Testis (tissue), 3 donors: ENCODE data around the gene MRPL55. TPM values are rescaled to one million over a fixed set of nuclear protein-coding genes. Genes with fewer than 3 reads are reported as not detected.

ENCODE experiments used
- DNase-seq: peaks from one replicate; pipeline ENCODE4 v3.0.0-alpha.2; 2019
- H3K27ac ChIP-seq, 2 donors: fragments of 200-600 bp; sonication (generic); one replicate each; pipeline ENCODE4 v1.5.1; 2019
- H3K27me3 ChIP-seq: fragments of 200-600 bp; sonication (generic); one replicate; pipeline ENCODE4 v1.5.1; 2019
- H3K36me3 ChIP-seq: fragments of 200-600 bp; sonication (generic); one replicate; pipeline ENCODE4 v1.5.1; 2017; ENCODE audit warnings: low read depth; ENCODE audit errors: missing control alignments
- H3K4me1 ChIP-seq: fragments of 200-600 bp; sonication (generic); one replicate; pipeline ENCODE4 v1.5.1; 2019
- H3K4me3 ChIP-seq, 2 donors: fragments of 200-600 bp; sonication (generic); one replicate each; pipeline ENCODE4 v1.5.1; 2017 to 2019
- H3K9me3 ChIP-seq: fragments of 200-600 bp; sonication (generic); one replicate; pipeline ENCODE4 v1.5.1; 2017
- CTCF ChIP-seq, 3 experiments: fragments of 450-650 bp in 2 of 3; fragments of 200-600 bp in 1 of 3; sonication (generic) in 1 of 3; IDR thresholded peaks; one replicate each; pipeline ENCODE4 v1.5.1; 2016 to 2019; ENCODE audit warnings: antibody characterized with exemption in 3 of 3, mild to moderate bottlenecking in 2 of 3, moderate library complexity in 1 of 3
- POLR2A ChIP-seq: fragments of 450-650 bp; IDR thresholded peaks from one replicate; pipeline ENCODE4 v1.6.1; 2017; ENCODE audit warnings: antibody characterized with exemption, mild to moderate bottlenecking, moderate library complexity
- WGBS, 2 donors: methylation state at CpG; one replicate each; pipeline ENCODE4 v1.1.5; 2018; 5-methylcytosine and 5-hydroxymethylcytosine counted together
- intact Hi-C: fragments of 100-400 bp; cut with DNase I; formaldehyde crosslinking; loops from one replicate; pipeline ENCODE4 v1.15.1; 2023; ENCODE audit warnings: low total_unique reads
- polyA plus RNA-seq: library from polyadenylated mRNA; stranded (reverse); fragments of 350-450 nt; fragmentation: Illumina TruSeq; extraction: RNeasy Lipid Tissue Mini Kit (QIAGEN cat#74804); gene quantifications from one replicate; pipeline ENCODE4 v1.2.3, GENCODE V29; 2014; ENCODE audit warnings: low read depth, low replicate concordance; ENCODE audit not compliant: insufficient read depth
- total RNA-seq, 2 donors: library from RNA; depleted of rRNA; stranded (reverse); fragments of >200 nt; gene quantifications; one replicate each; pipeline ENCODE4 v1.2.3, GENCODE V29; 2016

Gene MRPL55
- total and polyA plus RNA-seq, 3 donors from 2014 or later = 63.1 to 121 (median 102) TPM

- WGBS, 2 donors = 39 to 51% methylated on average over 7 of the region's 7 CpGs
- Histone ChIP-seq H3K36me3 (no peaks in the 10 kb centered on the region), H3K27ac (peak overlapping the region; percentile 96 to 98), H3K9me3 (no peaks in the 10 kb centered on the region), H3K27me3 (no peaks in the 10 kb centered on the region), H3K4me3 (no peak overlapping the region), H3K4me1 (peaks cover 15% of the 10 kb centered on the region)
- intact Hi-C loops = no loop called here
- TF ChIP-seq POLR2A = no peak
- no peak for TF ChIP-seq CTCF (IDR thresholded peaks at IDR 0.05)
- DNase-seq = peak; percentile 60
Observed at GRCh38 chr1:228110556-228110955, 1.5 kb upstream of the MRPL55 start.

GRCh38 chr1:228109962-228110488 is 926 bp upstream of the MRPL55 start:
- Histone ChIP-seq H3K36me3 (no peaks in the 10 kb centered on the region), H3K9me3 (no peaks in the 10 kb centered on the region), H3K27me3 (no peaks in the 10 kb centered on the region), H3K4me3 (peak overlapping the region; percentile 75 to 92), H3K27ac (peak overlapping the region; percentile 96 to 98), H3K4me1 (peaks cover 15% of the 10 kb centered on the region)
- DNase-seq = no peak
- TF ChIP-seq CTCF (IDR thresholded peaks at IDR 0.05) (no peak), POLR2A (no peak)
- intact Hi-C loops = no loop called here
- WGBS, 2 donors = 11 to 15% methylated on average over 14 to 15 of the region's 15 CpGs

GRCh38 chr1:228108742-228109072 is 392 bp downstream of the MRPL55 start:
- WGBS, 2 donors = 1 to 2% methylated on average over 8 of the region's 8 CpGs
- TF ChIP-seq CTCF (IDR thresholded peaks at IDR 0.05) = no peak
- no peak for TF ChIP-seq POLR2A
- DNase-seq = no peak
- Histone ChIP-seq H3K36me3 (no peaks in the 10 kb centered on the region), H3K27ac (peak overlapping the region; percentile 96 to 98), H3K9me3 (no peaks in the 10 kb centered on the region), H3K4me1 (peaks cover 16% of the 10 kb centered on the region), H3K27me3 (no peaks in the 10 kb centered on the region), H3K4me3 (peak overlapping the region; percentile 75 to 92)
- intact Hi-C loops = no loop called here

GRCh38 chr1:228108055-228108690 is 926 bp downstream of the MRPL55 start:
- TF ChIP-seq POLR2A (no peak), CTCF (IDR thresholded peaks at IDR 0.05) (no peak)
- no peaks in the 10 kb centered on the region for H3K9me3 ChIP-seq
- intact Hi-C loops = no loop called here
- DNase-seq = no peak
- peaks cover 20% of the 10 kb centered on the region for H3K4me1 ChIP-seq
- H3K4me3 ChIP-seq = peak overlapping the region; percentile 75 to 92
- H3K36me3 ChIP-seq = no peaks in the 10 kb centered on the region
- 63 to 64% methylated on average over 11 of the region's 11 CpGs for WGBS, 2 donors
- H3K27ac ChIP-seq = peak overlapping the region; percentile 96 to 98
- H3K27me3 ChIP-seq = no peaks in the 10 kb centered on the region

- intact Hi-C loops = no loop called here
- H3K9me3 ChIP-seq = no peaks in the 10 kb centered on the region
- H3K27me3 ChIP-seq = no peaks in the 10 kb centered on the region
- H3K4me3 ChIP-seq = no peak overlapping the region
- no peak overlapping the region for H3K27ac ChIP-seq
- H3K4me1 ChIP-seq = peaks cover 20% of the 10 kb centered on the region
- H3K36me3 ChIP-seq = no peaks in the 10 kb centered on the region
- no peak for TF ChIP-seq POLR2A
- no peak for TF ChIP-seq CTCF (IDR thresholded peaks at IDR 0.05)
- 84 to 87% methylated on average over 6 to 19 of the region's 19 CpGs for WGBS, 2 donors
- DNase-seq = no peak
Observed at GRCh38 chr1:228107636-228108035, 1.5 kb downstream of the MRPL55 start.
